Neural cell (in vitro differentiated cells): ENCODE measurements around the gene SSMEM1. TPM values are rescaled to one million over a fixed set of nuclear protein-coding genes. Genes with fewer than 3 reads are reported as not detected.

Experiments
- H2AFZ ChIP-seq: fragments of 200-600, 300-800 bp; sonication (generic), shearing (Covaris generic); 2 replicates; pipeline ENCODE4 v1.6.0; 2014; ENCODE audit warnings: low read depth, mild to moderate bottlenecking, antibody characterized with exemption, low read length, moderate library complexity
- H3F3A ChIP-seq: fragments of 200-600 bp; shearing (Covaris generic); 2 replicates; pipeline ENCODE4 v1.6.1; 2016; ENCODE audit warnings: mild to moderate bottlenecking, moderate library complexity, mixed read lengths, antibody characterized with exemption, low read length; ENCODE audit not compliant: insufficient read depth, poor library complexity, severe bottlenecking
- H3K27ac ChIP-seq: fragments of 200-600, 300-800 bp; sonication (generic), shearing (Covaris generic); 2 replicates; pipeline ENCODE4 v1.5.1; 2014; ENCODE audit warnings: mild to moderate bottlenecking, low read length, moderate library complexity
- H3K27me3 ChIP-seq: fragments of 300-800, 200-600 bp; sonication (generic), shearing (Covaris generic); 2 replicates; pipeline ENCODE4 v1.6.0; 2014; ENCODE audit warnings: mild to moderate bottlenecking, low read depth, low read length, moderate library complexity; ENCODE audit not compliant: insufficient read depth
- H3K36me3 ChIP-seq: fragments of 300-800, 200-600 bp; sonication (generic), shearing (Covaris generic); 2 replicates; pipeline ENCODE4 v1.5.1; 2014; ENCODE audit warnings: mild to moderate bottlenecking, antibody characterized with exemption, low read length, moderate library complexity; ENCODE audit not compliant: insufficient read depth
- H3K4me2 ChIP-seq: fragments of 300-800, 200-600 bp; sonication (generic), shearing (Covaris generic); 2 replicates; pipeline ENCODE4 v1.6.0; 2014; ENCODE audit warnings: mild to moderate bottlenecking, low read length
- H3K4me3 ChIP-seq: fragments of 300-800, 200-600 bp; sonication (generic), shearing (Covaris generic); 2 replicates; pipeline ENCODE4 v1.5.1; 2014; ENCODE audit warnings: mild to moderate bottlenecking, low read length, moderate library complexity
- H3K79me2 ChIP-seq: fragments of 200-600 bp; shearing (Covaris generic); replicated peaks from 2 replicates; pipeline ENCODE4 v1.6.0; 2014; ENCODE audit warnings: mild to moderate bottlenecking, low read length, moderate library complexity; ENCODE audit not compliant: insufficient read depth
- H3K9ac ChIP-seq: fragments of 300-800, 200-600 bp; sonication (generic), shearing (Covaris generic); 2 replicates; pipeline ENCODE4 v1.6.1; 2016; ENCODE audit warnings: mild to moderate bottlenecking, low read length, mixed read lengths
- H3K9me2 ChIP-seq: fragments of 200-600 bp; shearing (Covaris generic); 2 replicates; pipeline ENCODE4 v1.6.1; 2016; ENCODE audit warnings: mild to moderate bottlenecking, low read length, mixed read lengths; ENCODE audit not compliant: insufficient read depth
- H3K9me3 ChIP-seq: fragments of 200-600, 300-800 bp; sonication (generic), shearing (Covaris generic); 2 replicates; pipeline ENCODE4 v1.6.1; 2016; ENCODE audit warnings: mild to moderate bottlenecking, mixed run types, low read length, moderate library complexity, mixed read lengths
- H4K20me1 ChIP-seq: fragments of 200-600 bp; shearing (Covaris generic); 2 replicates; pipeline ENCODE4 v1.6.1; 2016; ENCODE audit warnings: mild to moderate bottlenecking, mixed run types; ENCODE audit not compliant: insufficient read depth
- CTCF ChIP-seq: fragments of 450-650 bp; IDR thresholded peaks from 2 replicates; pipeline ENCODE4 v1.5.1; 2014; ENCODE audit warnings: antibody characterized with exemption, mild to moderate bottlenecking, moderate library complexity; ENCODE audit not compliant: poor library complexity, severe bottlenecking
- EP300 ChIP-seq: fragments of 450-650 bp; conservative IDR thresholded peaks from 2 replicates; pipeline ENCODE4 v1.6.1; 2014; ENCODE audit warnings: antibody characterized with exemption, mild to moderate bottlenecking, moderate library complexity; ENCODE audit not compliant: poor library complexity, severe bottlenecking
- EZH2 ChIP-seq: fragments of 200-600, 300-800 bp; shearing (Covaris generic), sonication (generic); IDR thresholded peaks from 2 replicates; pipeline ENCODE4 v1.6.1; 2014; ENCODE audit warnings: antibody characterized with exemption, low read length, borderline replicate concordance, mild to moderate bottlenecking; ENCODE audit not compliant: insufficient read depth, poor library complexity, severe bottlenecking
- MXI1 ChIP-seq: fragments of 450-650 bp; conservative IDR thresholded peaks from 2 replicates; pipeline ENCODE4 v1.6.1; 2014; ENCODE audit warnings: antibody characterized with exemption, mild to moderate bottlenecking; ENCODE audit not compliant: poor library complexity, severe bottlenecking
- POLR2AphosphoS5 ChIP-seq: IDR thresholded peaks from 2 replicates; pipeline ENCODE4 v1.6.1; 2012
- RAD21 ChIP-seq: fragments of 450-650 bp; conservative IDR thresholded peaks from 2 replicates; pipeline ENCODE4 v1.6.1; 2014; ENCODE audit warnings: antibody characterized with exemption, mild to moderate bottlenecking, moderate library complexity
- REST ChIP-seq: IDR thresholded peaks from 2 replicates; pipeline ENCODE4 v1.6.1; 2012; ENCODE audit warnings: borderline replicate concordance
- SMC3 ChIP-seq: fragments of 450-650 bp; conservative IDR thresholded peaks from 2 replicates; pipeline ENCODE4 v1.6.1; 2014; ENCODE audit warnings: antibody characterized with exemption, mild to moderate bottlenecking, moderate library complexity; ENCODE audit not compliant: poor library complexity
- TAF1 ChIP-seq: IDR thresholded peaks from 2 replicates; pipeline ENCODE4 v1.6.1; 2012; ENCODE audit warnings: low read depth
- polyA plus RNA-seq: library from polyadenylated mRNA; depleted of rRNA; stranded (reverse); fragments of >200 nt; gene quantifications from 2 replicates; pipeline ENCODE4 v1.2.3, GENCODE V29; 2014

Gene SSMEM1
- polyA plus RNA-seq, 1 donor from 2014 or later, result not detected

GRCh38 chr7:130213828-130214227, 6.2 kb downstream of the SSMEM1 start:
- Histone ChIP-seq H4K20me1 (no peaks in the 10 kb centered on the region), H3K79me2 (no peaks in the 10 kb centered on the region), H3K36me3 (no peaks in the 10 kb centered on the region), H3K9me2 (no peaks in the 10 kb centered on the region), H2AFZ (no peak overlapping the region), H3F3A (no peaks in the 10 kb centered on the region), H3K9me3 (no peaks in the 10 kb centered on the region), H3K9ac (no peak overlapping the region), H3K4me2 (no peak overlapping the region), H3K27ac (no peak overlapping the region), H3K4me3 (no peak overlapping the region), H3K27me3 (no peaks in the 10 kb centered on the region)
- TF ChIP-seq SMC3, result no peak
- TF ChIP-seq EZH2, result no peak
- no peak for TF ChIP-seq REST
- no peak for TF ChIP-seq TAF1
- TF ChIP-seq EP300, result no peak
- no peak for TF ChIP-seq POLR2AphosphoS5
- no peak for TF ChIP-seq RAD21
- no peak for TF ChIP-seq CTCF
- no peak for TF ChIP-seq MXI1

GRCh38 chr7:130216025-130216424, 8.4 kb downstream of the SSMEM1 start:
- Histone ChIP-seq H2AFZ (no peak overlapping the region), H3K36me3 (no peaks in the 10 kb centered on the region), H3K27ac (no peak overlapping the region), H3K4me3 (no peak overlapping the region), H3K9me2 (no peaks in the 10 kb centered on the region), H3K4me2 (no peak overlapping the region), H3F3A (no peaks in the 10 kb centered on the region), H3K9me3 (no peaks in the 10 kb centered on the region), H3K79me2 (no peaks in the 10 kb centered on the region), H3K27me3 (no peaks in the 10 kb centered on the region), H4K20me1 (no peaks in the 10 kb centered on the region), H3K9ac (no peak overlapping the region)
- TF ChIP-seq CTCF (no peak), TAF1 (no peak), REST (no peak), EP300 (no peak), MXI1 (no peak), SMC3 (no peak), RAD21 (no peak), EZH2 (no peak), POLR2AphosphoS5 (no peak)
